Activated naive CD4-positive, alpha-beta T cell treated with anti-CD3 and anti-CD28 coated beads for 36 hours (primary cell): Measurements from ENCODE around the gene CRADD. TPM values are rescaled to one million over a fixed set of nuclear protein-coding genes. Genes with fewer than 3 reads are reported as not detected.
"Not testable (repeated sequence)": the region's sequence is repeated elsewhere in the genome, so short reads cannot be mapped to it uniquely, and the experiment has no call there.

Source experiments
- CTCF ChIA-PET: fragments of 350-600 bp; sonication (Branson Sonifier 250); formaldehyde crosslinking; loops from one replicate; lab custom pipeline; 2021; ENCODE audit warnings: antibody characterized with exemption; lab: Charles Lee
- DNase-seq: peaks from one replicate; pipeline ENCODE4 v3.0.0-alpha.2; 2020
- H3K27ac Mint-ChIP-seq: one replicate; pipeline ENCODE4 v1.8.0; 2021; ENCODE audit warnings: mild to moderate bottlenecking, mixed read lengths
- H3K27me3 Mint-ChIP-seq: one replicate; pipeline ENCODE4 v1.8.0; 2021; ENCODE audit warnings: low read depth, mixed read lengths
- H3K36me3 Mint-ChIP-seq: one replicate; pipeline ENCODE4 v1.8.0; 2021; ENCODE audit warnings: low read depth, mixed read lengths
- H3K4me1 Mint-ChIP-seq: one replicate; pipeline ENCODE4 v1.8.0; 2021; ENCODE audit warnings: low read depth, mixed read lengths
- H3K4me3 Mint-ChIP-seq: one replicate; pipeline ENCODE4 v1.8.0; 2021; ENCODE audit warnings: mild to moderate bottlenecking, moderate library complexity, mixed read lengths
- H3K9me3 Mint-ChIP-seq: one replicate; pipeline ENCODE4 v1.8.0; 2021; ENCODE audit warnings: mixed read lengths
- intact Hi-C: fragments of 100-400 bp; cut with micrococcal nuclease; formaldehyde crosslinking; loops from one replicate; pipeline ENCODE4 v1.15.1; 2023
- total RNA-seq, 2 experiments: library from RNA; stranded (reverse); gene quantifications; one replicate each; pipeline ENCODE4 v1.2.3, GENCODE V29; 2021

CRADD gene
- total RNA-seq, 2 experiments from 2014 or later = 14.3 to 15.6 TPM

DNA sequence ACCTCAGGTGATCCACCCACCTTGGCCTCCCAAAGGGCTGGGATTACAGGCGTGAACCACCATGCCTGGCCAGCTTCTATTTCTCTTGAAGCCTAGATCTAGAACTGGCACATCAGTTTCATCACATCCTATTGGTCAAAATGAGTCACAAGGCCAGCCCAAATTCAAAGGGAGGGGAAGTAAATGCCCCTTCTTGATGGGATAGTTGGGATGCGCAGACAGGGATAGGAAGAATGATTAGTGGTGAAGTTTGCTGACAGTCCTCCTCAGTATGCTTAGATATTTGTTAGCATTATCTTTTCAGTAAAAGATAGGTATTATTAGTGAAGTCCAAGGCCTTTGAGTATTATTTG lies 33.4 kb downstream of the CRADD start:
- no peak overlapping the region for H3K27ac Mint-ChIP-seq
- H3K9me3 Mint-ChIP-seq = peaks cover 17% of the 10 kb centered on the region
- peaks cover 21% of the 10 kb centered on the region for H3K36me3 Mint-ChIP-seq
- H3K4me3 Mint-ChIP-seq = no peak overlapping the region
- no peak for DNase-seq
- CTCF ChIA-PET = interaction anchor here (0.6 to 1.1 kb wide), 2 partner anchors 208 to 269 kb away, joined by 3 read pairs; no protein-coding TSS in a partner anchor
- H3K4me1 Mint-ChIP-seq = peaks cover 19% of the 10 kb centered on the region
- intact Hi-C loops = no loop called here
- H3K27me3 Mint-ChIP-seq = no peaks in the 10 kb centered on the region

DNA sequence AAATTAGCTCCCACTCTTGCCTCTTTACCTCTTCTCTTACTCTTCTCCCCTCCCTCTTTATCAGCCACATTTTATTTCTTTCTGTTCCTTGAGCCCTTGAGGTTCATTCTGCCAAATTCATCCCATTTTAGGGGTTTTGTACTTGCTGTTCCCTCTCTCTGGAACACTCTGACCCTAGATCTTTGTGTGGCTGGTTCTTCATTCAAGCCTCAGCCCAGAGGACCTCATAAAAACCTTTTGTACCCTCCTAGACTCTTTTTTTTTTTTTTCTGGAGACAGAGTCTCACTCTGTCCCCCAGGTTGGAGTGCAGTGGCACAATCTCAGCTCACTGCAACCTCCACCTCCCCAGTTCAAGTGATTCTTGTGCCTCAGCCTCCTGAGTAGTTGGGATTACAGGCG lies 34.3 kb downstream of the CRADD start:
- H3K27me3 Mint-ChIP-seq, DNase-seq, H3K27ac Mint-ChIP-seq, intact Hi-C loops, H3K4me3 Mint-ChIP-seq: not testable (repeated sequence)
- Mint-ChIP-seq H3K4me1 (peaks cover 13% of the 10 kb centered on the region), H3K9me3 (peaks cover 17% of the 10 kb centered on the region), H3K36me3 (peaks cover 21% of the 10 kb centered on the region)
- CTCF ChIA-PET = interaction anchor here (0.9 to 1.1 kb wide), 2 partner anchors 11 to 209 kb away, joined by 3 read pairs; no protein-coding TSS in a partner anchor

DNA sequence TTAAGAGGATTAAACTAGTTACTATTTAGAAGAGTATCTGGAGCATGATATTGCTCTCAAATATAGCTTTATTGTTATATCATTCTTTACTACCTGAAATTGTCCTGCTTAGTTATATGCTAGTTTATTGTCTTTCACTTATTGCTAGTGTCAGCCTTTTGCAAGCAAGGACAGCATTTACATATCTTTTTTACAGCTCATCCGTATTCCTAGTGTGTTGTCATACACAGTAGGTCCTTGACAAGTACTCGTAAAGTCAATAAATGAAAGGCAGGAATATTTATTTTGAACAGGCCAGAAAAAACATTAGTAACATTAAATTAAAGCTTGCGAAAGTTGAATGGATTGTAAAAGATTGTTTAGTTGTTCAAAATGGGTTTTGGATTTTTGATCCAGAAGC lies 35.0 kb downstream of the CRADD start:
- H3K4me1 Mint-ChIP-seq = peaks cover 11% of the 10 kb centered on the region
- no peak for DNase-seq
- no peak overlapping the region for H3K27ac Mint-ChIP-seq
- H3K9me3 Mint-ChIP-seq = peaks cover 17% of the 10 kb centered on the region
- peaks cover 23% of the 10 kb centered on the region for H3K36me3 Mint-ChIP-seq
- CTCF ChIA-PET = interaction anchor here (0.9 to 1.1 kb wide), 2 partner anchors 10 to 389 kb away, joined by 3 read pairs; no protein-coding TSS in a partner anchor
- intact Hi-C loops = no loop called here
- H3K4me3 Mint-ChIP-seq = no peak overlapping the region
- no peaks in the 10 kb centered on the region for H3K27me3 Mint-ChIP-seq

DNA sequence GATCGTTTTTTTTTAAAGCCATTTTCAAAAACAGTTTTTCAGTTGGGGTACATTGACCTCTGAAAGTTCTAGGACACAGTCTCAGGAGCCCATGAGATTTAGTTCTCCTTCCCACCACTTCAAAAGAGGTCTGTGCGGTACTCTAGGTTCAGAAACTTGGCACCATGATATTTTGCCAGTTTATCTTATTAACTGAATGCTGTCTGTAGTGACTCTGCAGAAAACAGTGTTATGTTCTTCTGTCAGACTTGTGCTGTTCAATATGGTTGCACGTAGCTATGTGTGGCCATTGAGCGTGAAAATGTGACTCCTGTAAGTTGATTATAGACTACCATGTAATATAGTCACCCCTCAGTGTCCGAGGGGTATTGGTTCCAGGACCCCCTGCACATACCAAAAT lies 35.9 kb downstream of the CRADD start:
- CTCF ChIA-PET = interaction anchor here (1.1 kb wide), 1 partner anchor 388 kb away, joined by 3 read pairs; no protein-coding TSS in a partner anchor
- no peak overlapping the region for H3K27ac Mint-ChIP-seq
- H3K4me1 Mint-ChIP-seq = peaks cover 6% of the 10 kb centered on the region
- DNase-seq = no peak
- peaks cover 25% of the 10 kb centered on the region for H3K36me3 Mint-ChIP-seq
- H3K9me3 Mint-ChIP-seq = peaks cover 18% of the 10 kb centered on the region
- H3K4me3 Mint-ChIP-seq = no peak overlapping the region
- intact Hi-C loops = no loop called here
- no peaks in the 10 kb centered on the region for H3K27me3 Mint-ChIP-seq

DNA sequence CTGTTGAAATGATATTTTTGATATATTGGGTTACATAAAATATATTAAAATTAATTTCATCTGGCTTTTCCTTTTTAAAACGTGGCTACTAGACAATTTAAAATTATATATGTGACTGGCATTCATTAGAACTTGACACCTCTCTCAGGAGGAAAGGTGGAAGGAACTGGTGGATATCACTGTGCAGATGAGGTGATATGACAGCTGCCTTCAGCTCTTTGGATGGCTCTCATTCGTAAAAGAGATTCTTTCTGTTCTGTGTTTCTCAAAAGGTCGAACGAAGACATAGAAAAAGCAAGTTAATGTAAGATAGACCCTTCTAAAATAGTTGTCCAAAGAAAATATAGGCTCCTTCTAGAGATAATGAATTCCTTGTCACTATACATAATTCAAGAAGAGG lies 36.6 kb downstream of the CRADD start:
- no peak overlapping the region for H3K4me3 Mint-ChIP-seq
- no peaks in the 10 kb centered on the region for H3K27me3 Mint-ChIP-seq
- H3K27ac Mint-ChIP-seq = no peak overlapping the region
- CTCF ChIA-PET = no interaction called here
- intact Hi-C loops = no loop called here
- peaks cover 22% of the 10 kb centered on the region for H3K36me3 Mint-ChIP-seq
- H3K4me1 Mint-ChIP-seq = peaks cover 6% of the 10 kb centered on the region
- H3K9me3 Mint-ChIP-seq = peaks cover 20% of the 10 kb centered on the region
- no peak for DNase-seq

DNA sequence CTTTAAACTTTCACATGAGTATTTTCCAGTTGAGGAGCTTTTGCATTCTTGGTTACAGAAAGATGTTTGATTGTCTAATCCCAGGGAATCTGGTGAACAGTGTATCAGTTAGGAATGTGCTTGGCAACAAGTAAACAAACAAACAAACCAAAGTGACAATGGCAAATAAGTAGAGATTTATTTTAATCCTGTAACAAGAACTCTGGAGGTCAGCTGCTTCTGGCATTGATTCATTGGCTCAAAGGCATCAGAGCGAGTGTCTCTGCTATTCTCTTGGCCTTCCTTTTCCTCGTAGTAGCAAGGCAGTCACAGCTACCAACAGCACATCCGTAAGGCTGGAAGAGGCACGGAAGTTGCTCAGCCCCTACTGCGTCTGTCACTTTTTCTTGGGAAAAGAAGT lies 37.2 kb downstream of the CRADD start:
- Mint-ChIP-seq H3K27ac (no peak overlapping the region), H3K27me3 (no peaks in the 10 kb centered on the region), H3K36me3 (peaks cover 19% of the 10 kb centered on the region), H3K4me3 (no peak overlapping the region), H3K4me1 (peaks cover 6% of the 10 kb centered on the region), H3K9me3 (peaks cover 16% of the 10 kb centered on the region)
- intact Hi-C loops = no loop called here
- no peak for DNase-seq
- CTCF ChIA-PET = interaction anchor here (0.6 kb wide), 1 partner anchor 226 kb away, joined by 3 read pairs; no protein-coding TSS in a partner anchor

DNA sequence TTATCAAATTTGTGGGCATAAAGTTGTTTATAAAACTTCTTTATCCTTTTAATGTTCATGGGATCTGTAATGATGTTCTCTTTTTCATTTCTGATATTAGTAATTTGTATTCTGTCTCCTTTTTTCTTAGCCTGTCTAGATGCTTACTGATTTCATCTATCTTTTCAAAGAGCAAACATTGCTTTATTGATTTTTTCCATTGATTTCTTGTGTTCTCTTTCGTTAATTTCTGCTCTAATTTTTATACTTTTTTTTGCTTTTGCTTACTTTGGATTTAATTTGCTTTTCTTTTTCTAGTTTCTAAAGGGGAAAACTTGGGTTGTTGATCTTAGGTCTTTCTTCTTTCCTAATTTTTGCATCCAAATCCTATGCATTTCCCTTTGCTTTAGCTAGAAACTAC lies 42.5 kb downstream of the CRADD start:
- Mint-ChIP-seq H3K27me3 (no peaks in the 10 kb centered on the region), H3K4me3 (no peak overlapping the region), H3K9me3 (peaks cover 23% of the 10 kb centered on the region), H3K4me1 (peaks cover 9% of the 10 kb centered on the region), H3K27ac (no peak overlapping the region), H3K36me3 (peaks cover 11% of the 10 kb centered on the region)
- intact Hi-C loops = no loop called here
- no peak for DNase-seq
- CTCF ChIA-PET = no interaction called here

DNA sequence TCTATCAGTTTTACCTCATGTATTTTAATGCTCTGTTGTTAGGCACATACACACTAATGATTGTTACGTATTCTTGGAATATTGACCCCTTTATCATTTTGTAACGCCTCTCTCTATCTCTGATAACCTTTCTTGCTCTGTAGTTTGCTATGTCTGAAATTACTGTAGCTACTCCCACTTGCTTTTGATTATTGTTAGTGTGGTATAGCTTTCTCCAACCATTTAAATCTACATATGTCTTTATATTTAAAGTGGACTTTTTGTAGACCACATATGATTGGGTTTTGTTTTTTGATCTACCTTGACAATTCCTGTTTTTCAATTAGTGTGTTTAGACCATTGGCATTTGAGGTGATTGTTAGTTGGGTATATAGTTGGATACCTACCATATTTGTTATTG lies 43.4 kb downstream of the CRADD start:
- H3K36me3 Mint-ChIP-seq = peaks cover 11% of the 10 kb centered on the region

DNA sequence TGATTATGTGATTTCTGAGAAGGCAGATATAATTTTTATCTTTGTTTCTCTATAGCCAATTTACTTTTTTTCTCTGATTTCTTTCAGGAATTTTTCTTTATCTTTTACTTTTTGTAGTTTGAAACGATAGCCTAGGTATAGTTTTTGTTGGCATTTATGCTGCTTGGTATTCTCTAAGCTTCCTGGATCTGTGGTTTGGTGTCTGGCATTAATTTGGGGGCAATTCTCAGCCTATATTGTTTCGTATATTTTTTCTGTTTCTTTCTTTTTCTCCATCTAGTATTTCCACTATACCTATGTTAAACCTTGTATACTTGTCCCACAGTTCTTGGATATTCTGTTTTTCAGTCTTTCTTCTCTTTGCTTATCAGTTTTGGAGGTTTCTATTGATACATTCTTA lies 45.0 kb downstream of the CRADD start:
- Mint-ChIP-seq H3K27me3 (no peaks in the 10 kb centered on the region), H3K4me1 (peaks cover 10% of the 10 kb centered on the region), H3K9me3 (peaks cover 23% of the 10 kb centered on the region), H3K36me3 (peaks cover 9% of the 10 kb centered on the region), H3K4me3 (no peak overlapping the region), H3K27ac (no peak overlapping the region)
- CTCF ChIA-PET = interaction anchor here (0.9 kb wide), 1 partner anchor 10 kb away, joined by 3 read pairs; no protein-coding TSS in a partner anchor
- no peak for DNase-seq
- intact Hi-C loops = no loop called here

More for the DNA sequence above, 43.4 kb downstream of the CRADD start:
- no peak for DNase-seq
- Mint-ChIP-seq H3K27me3 (no peaks in the 10 kb centered on the region), H3K9me3 (peaks cover 23% of the 10 kb centered on the region), H3K27ac (no peak overlapping the region), H3K4me1 (peaks cover 10% of the 10 kb centered on the region), H3K4me3 (no peak overlapping the region)
- intact Hi-C loops = no loop called here
- CTCF ChIA-PET = no interaction called here

DNA sequence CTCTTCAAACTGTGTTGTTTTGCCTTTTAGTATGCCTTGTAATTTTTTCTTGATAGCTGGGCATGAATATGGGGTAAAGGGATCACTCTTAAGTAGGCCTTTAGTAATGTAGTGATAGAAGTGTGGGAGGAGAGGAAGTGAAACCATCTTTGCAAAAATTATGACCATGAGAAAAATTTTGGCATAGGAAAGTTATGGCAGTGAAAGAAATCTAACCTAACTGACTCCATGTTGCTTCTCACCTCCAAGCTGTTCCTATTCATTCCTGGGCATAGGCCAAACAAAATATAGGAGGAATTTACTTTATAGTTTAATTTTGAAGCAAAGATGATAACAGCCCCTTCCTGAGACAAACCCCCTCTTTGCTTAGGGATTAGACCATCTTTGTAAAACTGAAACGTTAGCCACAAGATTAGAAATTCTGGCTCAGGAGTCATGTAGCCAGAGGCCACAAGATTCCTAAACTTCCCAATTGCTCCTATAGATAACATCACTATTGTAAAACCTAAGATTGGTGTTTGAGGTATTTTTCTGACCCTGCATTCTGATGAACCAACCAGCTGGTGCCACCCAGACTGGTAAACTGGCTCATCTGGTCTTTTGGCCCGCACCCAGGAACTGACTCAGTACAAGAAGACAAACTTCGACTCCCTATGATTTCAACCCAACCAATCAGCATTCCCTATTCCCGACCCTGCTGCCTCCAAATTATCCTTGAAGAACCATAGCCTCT lies 45.8 kb downstream of the CRADD start:
- peaks cover 10% of the 10 kb centered on the region for H3K4me1 Mint-ChIP-seq
- H3K4me3 Mint-ChIP-seq = no peak overlapping the region
- H3K36me3 Mint-ChIP-seq = peaks cover 5% of the 10 kb centered on the region
- no peaks in the 10 kb centered on the region for H3K27me3 Mint-ChIP-seq
- CTCF ChIA-PET = interaction anchor here (0.9 kb wide), 1 partner anchor 11 kb away, joined by 3 read pairs; no protein-coding TSS in a partner anchor
- peaks cover 20% of the 10 kb centered on the region for H3K9me3 Mint-ChIP-seq
- H3K27ac Mint-ChIP-seq = no peak overlapping the region
- no peak for DNase-seq
- intact Hi-C loops = no loop called here

DNA sequence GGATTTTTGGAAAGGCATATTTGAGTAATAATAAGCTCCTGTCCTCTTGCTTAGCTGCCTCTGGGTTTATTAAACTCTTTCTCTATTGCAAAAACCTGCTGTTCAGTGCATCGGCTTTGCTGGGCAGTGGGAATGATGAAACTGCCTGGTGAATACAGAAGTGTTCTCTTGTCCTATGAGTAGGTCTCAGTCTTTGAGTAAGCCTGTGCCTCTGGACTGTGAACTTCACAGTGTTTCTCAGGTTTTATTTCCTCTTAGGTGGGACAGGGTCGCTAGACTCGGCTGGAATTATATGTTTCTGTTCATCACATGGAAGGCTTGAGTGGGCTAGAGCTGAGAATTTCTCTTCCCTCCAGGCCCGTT lies 46.4 kb downstream of the CRADD start:
- H3K9me3 Mint-ChIP-seq = peaks cover 17% of the 10 kb centered on the region
- H3K4me3 Mint-ChIP-seq = no peak overlapping the region
- H3K27me3 Mint-ChIP-seq = no peaks in the 10 kb centered on the region
- H3K27ac Mint-ChIP-seq = no peak overlapping the region
- CTCF ChIA-PET = no interaction called here
- H3K4me1 Mint-ChIP-seq = peaks cover 10% of the 10 kb centered on the region
- H3K36me3 Mint-ChIP-seq = peaks cover 2% of the 10 kb centered on the region
- no peak for DNase-seq
- intact Hi-C loops = no loop called here

DNA sequence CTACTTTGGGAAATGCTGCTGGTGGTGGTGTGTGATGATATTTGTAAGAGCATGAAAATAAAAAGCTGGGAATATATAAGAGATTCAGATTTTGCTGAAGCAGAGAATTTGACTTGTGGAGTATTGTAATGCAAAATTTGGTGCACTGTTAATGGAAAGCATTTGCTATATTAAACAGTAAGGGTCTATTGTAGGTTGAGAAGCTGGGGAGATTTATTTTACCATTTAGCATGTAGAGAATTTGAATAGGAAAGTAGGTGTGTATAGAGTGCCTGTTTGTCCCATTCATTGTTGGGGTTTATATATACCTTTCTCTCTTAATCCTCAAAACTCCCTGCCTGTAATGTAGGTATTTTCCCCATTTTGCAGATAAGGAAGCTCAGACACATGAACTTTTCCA lies 48.4 kb downstream of the CRADD start:
- Mint-ChIP-seq H3K27me3 (no peaks in the 10 kb centered on the region), H3K36me3 (no peaks in the 10 kb centered on the region), H3K27ac (no peak overlapping the region), H3K4me3 (no peak overlapping the region), H3K4me1 (peaks cover 10% of the 10 kb centered on the region), H3K9me3 (peaks cover 9% of the 10 kb centered on the region)
- intact Hi-C loops = no loop called here
- no peak for DNase-seq
- CTCF ChIA-PET = interaction anchor here (0.6 to 1.5 kb wide), 5 partner anchors 10 to 259 kb away, joined by 3 to 5 read pairs (median 3); no protein-coding TSS in a partner anchor
